Hematopoietic multipotent progenitor cell treated with erythropoietin and hydrocortisone succinate and interleukin-3 and kit ligand, for 6 days (in vitro differentiated cells): Measurements from ENCODE around the gene NREP.

ENCODE experiments used
- DNase-seq: peaks from one replicate; pipeline ENCODE4 v3.0.0-alpha.2; 2015

NREP gene

DNA sequence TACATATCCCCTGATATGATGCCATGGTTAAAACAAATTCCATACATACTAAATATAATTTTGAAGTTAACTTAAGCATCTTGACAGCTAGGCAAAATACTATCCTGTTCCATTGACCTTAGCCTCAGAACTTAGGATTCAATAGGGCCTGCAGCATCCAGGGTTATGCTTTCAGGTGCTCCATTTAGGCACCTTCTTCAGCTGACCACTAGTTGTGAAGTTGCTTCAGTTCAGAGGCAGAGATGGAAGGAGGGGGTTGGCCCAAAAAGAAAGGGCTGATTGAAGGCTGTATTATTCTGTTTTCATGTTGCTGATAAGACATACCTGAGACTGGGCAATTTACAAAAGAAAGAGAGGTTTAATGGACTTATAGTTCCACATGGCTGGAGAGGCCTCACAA, 7.0 kb upstream of the NREP start:
- no peak for DNase-seq

- no peak for DNase-seq
Measured at GRCh38 chr5:111762895-111763294, 5.9 kb upstream of the NREP start.

GRCh38 chr5:111758284-111758628, 1.3 kb upstream of the NREP start:
- DNase-seq = no peak

- peak; percentile 96 for DNase-seq
Measured at GRCh38 chr5:111757355-111758283, 625 bp upstream of the NREP start.

DNA sequence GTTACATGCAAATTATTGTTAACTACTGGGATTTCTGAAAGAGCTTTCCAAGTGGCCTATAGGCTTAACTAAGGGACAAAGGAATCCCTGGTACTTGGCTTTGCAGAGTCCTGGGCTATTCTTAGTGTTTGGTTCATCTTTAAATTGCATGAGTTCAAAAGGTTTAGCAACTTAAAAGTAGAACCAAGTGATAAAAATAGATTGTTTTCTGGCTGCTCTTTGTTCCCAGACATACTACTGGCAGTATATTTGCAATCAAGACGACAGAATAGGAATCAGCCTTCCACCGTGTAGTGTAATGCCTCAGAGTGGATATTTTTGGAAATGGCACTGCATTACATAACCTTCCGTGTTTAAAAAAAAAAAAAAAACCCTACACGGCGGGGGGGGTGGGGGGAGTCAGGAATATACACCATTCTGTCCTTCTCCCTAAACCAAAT, 1.0 kb downstream of the NREP start:
- peak; percentile 46 for DNase-seq

DNA sequence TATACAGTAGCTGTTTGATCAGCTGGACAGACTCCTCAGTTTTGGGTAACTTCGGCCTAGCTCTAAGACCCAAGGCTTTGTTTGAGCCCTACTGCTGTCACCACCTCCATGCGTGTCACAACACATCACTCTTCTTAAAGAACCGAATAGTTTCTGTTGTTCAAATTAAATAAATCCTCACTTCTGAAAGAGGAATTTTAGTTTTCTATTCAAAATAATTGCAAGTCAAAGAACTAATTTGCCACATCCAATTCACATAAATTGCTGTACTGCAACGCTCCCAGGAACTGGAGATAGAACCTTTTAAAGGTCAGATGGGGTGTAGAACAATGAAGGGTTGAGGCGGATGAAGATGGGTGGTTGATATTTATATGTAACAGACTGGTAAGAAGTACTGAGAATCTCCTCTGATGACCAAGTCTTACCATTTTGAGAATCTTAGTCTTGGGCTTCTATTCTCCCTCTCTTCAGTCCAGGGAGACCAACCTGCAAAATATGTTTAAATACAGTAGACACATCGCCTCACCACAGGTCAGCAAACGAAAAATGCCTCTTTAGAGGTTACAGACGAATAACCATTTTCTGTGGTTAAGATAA, 1.6 kb downstream of the NREP start:
- DNase-seq = no peak

GRCh38 chr5:111753884-111754589, 3.0 kb downstream of the NREP start:
- DNase-seq = no peak

DNA sequence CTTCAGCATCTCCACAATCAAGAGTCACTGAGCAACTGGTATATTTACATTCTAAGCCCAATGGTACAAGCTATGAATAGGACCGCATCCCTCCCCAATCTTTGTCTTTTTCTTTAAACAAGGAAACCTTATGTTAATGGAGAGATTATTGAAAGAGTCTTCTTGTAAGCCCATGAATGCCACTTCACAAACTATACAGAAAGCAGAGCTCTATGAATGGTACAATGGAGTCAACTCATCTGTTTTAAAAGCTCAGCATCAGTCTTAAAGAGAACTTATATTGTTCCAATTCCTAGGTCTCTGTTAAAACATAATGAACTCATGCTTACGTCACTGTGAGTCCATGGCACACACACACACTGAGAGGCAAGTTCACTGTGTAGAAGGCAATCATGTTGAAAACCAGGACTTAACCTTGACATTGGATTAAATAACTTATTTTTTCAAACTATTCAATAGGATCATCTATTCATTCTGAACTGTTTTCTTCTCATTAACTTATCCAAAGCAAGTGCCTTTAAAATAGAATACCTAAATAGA, 4.5 kb downstream of the NREP start:
- DNase-seq = no peak

DNA sequence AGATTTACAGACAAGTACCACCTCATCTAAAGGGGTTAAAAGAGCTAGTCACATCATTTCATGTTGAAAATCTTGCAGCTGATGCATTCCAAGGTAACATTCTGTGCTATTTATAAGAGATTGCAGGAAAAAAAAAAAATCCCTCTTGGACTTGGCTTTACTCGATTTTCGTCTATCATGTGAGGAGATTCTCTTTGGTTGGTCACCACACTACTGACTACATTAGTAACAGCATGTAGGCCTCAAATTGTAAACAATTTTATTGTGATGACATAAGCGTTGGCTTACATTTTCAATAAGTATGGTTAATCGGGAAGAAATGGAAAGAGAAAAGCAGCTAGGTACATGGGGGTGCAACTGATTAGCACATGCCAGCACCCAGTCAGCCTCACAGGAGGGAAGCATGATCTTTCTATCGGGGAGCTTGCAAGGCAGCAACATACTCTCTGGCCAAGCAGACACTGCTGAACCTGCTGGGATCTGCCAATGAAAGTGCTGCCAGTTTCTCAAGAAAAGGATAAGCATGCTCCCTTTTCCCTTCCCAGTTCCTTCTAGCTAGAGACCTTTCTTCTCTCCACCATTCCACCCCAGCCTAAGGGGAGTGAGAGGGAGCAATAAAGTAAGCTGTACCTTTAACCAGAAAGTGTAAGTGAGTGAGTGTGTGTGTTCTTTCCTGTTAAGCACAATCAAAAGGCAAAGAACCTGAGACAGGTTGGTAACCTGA, 7.5 kb downstream of the NREP start:
- DNase-seq = no peak

DNA sequence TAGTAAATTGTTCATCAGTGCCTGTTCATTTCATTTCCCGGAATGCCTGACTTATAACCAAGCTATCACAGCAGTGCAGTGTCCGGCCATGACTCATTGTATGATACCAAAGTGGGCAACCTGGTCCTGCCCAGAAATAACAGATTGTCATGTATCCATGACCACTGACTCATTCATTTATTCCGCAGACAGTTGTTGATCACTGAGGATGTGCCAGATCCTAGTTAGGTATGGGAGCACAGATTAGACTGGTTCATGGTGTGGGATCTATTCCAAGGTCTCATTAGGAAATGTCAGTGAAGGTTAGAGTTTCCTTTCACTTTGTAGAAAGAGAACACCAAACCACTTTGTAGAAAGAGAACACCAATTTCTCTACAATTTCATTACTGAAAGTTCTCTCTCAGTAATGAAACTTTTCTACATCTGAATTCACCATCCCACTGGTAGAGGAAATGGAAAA, 8.7 kb downstream of the NREP start:
- peak; percentile 8 for DNase-seq

DNA sequence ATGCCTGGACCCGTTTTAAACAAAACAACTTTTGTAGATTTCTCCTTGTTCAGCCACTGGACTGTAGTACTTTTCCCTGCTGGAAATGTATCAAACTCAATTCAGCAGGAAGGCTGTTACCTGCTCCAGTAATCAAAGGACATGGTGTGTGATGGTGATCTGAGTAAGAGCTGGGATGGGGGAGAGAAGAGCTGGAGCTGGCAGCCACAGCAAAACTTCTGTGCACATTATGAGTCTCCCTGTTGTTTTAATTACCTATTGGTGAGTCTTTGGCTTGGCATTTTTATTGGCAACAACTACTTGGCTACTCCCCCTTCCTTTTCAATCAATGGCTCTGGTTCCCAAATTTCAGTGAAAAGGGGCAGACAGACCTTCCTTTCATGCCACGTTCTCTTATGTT, 9.7 kb downstream of the NREP start:
- DNase-seq = no peak

DNA sequence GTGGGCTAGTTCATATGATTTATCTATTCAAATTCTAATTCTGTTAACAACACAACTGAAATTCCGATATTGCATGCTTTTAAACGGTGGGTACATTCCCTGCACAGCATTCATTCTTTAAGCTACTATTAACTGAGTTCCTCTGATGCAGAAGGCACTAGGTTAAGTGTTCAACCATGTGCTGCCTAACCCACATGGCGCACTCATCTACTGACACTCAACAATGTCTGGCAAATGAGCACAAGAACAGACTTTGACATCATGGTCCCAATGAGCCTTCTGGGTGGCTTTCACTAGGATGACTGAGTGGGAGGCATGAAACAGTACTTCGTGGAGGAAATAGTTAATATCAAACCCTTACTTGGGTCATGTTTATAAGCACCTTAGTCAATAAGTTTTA, 10.2 kb downstream of the NREP start:
- DNase-seq = no peak

DNA sequence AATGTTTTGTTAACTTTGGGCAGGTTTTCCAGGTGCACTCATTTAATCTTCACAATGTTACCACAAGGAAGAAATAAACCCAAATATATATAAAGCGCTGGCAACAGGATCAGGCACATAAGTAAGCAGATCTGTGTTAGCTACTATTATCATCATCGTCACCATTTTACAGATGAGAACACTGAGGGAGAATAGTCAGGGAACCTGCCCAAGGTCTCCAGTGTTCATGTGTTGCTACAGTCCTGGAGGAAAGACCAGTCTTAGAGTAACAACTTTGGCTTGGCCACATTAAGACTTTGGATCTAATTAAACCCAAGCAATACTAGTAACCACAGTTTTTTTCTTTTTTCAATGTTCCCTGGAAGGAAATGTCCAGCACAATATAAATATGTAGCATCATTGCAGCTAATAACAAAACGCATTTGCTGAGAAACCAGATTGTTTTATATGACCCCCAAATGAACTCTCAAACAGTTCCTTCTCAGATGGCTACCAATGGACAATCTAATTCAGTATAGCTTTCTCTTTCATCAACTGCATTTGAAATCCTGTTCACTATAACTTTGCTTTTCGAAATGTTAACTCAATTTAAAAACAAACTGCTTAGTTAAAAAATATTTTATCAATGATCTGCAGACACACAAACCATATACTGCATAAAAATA, 11.8 kb downstream of the NREP start:
- no peak for DNase-seq

- no peak for DNase-seq
Measured at GRCh38 chr5:111744455-111744854, 12.5 kb downstream of the NREP start.

DNA sequence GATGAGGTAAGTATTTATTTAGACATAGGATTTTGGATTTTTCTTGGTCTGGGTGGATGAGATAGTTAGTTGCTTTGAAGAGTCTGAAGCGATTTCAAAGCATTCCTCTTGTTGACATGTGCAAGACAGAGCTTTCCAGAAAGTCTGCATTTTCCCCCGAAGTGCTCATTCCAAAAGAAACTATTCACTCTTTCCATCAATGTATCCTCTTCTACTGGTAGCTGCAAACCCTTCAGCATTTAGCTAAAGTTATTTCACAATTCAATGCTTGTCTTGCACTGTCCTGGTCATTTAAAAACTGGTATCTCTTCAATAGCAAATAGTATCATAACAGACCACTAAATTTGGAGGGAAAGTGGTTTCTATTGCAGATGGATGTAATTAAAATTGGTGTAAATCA, 13.0 kb downstream of the NREP start:
- DNase-seq = no peak

DNA sequence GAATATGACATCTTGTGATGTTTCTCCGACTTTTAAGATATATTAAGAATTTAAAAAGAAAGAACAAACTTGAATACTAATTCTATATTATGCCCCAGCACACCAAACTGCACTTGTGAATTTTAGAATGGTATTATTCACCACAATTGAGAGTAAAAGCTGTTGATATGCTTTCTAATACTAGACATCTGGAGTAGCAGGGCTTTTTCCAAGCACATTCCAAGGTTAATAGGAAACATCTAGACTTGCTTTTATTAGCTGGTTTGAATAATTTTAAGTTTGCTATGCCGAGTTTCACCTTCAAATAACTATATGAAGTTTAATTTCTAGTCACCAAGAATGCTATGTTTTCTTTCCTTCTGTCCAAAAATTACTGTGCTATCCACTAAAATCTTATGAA, 13.5 kb downstream of the NREP start:
- no peak for DNase-seq

- DNase-seq = no peak
Measured at GRCh38 chr5:111742177-111742994, 14.6 kb downstream of the NREP start.

DNA sequence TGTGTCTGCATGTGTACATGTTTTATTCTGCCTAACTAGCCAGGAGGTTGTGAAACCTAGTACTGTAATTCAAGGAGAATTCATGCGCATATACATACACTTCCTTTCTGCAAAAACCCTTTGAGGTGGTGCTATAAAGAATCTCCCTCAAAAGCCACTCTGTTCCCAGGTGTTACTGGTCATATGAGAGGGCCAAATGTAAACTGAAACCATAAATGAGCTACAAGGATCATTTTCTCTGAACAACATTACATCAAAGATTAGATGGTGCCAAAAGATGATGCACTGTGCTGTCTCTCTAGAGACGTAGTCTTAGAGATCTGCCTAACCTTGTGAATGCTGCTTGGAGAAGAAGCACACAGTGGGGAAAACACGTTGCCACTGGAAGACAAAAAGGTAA, 15.7 kb downstream of the NREP start:
- no peak for DNase-seq

DNA sequence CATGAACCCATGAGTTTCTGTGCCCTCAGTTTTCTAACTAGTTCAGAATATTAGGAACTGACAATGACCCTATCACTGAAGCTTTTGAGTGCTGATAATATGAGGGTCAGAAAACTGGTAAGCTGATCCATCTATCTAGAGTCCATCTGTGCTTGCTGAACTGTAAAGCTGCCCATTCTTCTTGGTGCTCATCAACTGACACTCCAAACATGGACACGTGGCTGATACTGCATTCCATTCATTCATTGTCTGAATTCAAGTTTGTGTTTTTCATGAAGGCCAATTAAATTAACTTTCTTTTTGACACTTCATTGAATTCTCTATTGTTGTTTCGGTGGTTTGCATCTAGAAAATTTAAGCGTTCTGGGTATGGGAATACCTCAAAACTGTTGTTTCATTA, 17.6 kb downstream of the NREP start:
- DNase-seq = no peak

- no peak for DNase-seq
Measured at GRCh38 chr5:111738118-111738517, 18.9 kb downstream of the NREP start.

GRCh38 chr5:111737716-111738115, 19.3 kb downstream of the NREP start:
- DNase-seq = no peak
